K562 (cell line): ENCODE data around the gene TMEM200B. TPM values are rescaled to one million over a fixed set of nuclear protein-coding genes. Genes with fewer than 3 reads are reported as not detected.

Experiments used
- ATF4 ChIP-seq: fragments of 450-650 bp; formaldehyde crosslinking; IDR thresholded peaks from 2 replicates; pipeline ENCODE4 v1.4.0; 2022; ENCODE audit warnings: mild to moderate bottlenecking, moderate library complexity
- ATF6 ChIP-seq: sonication (generic); formaldehyde crosslinking; IDR thresholded peaks from 2 replicates; pipeline ENCODE4 v1.4.0; 2020; ENCODE audit warnings: mild to moderate bottlenecking, missing genetic modification reagents
- ATF7 ChIP-seq: fragments of 450-650 bp; IDR thresholded peaks from 2 replicates; pipeline ENCODE4 v1.7.1; 2014; ENCODE audit warnings: mild to moderate bottlenecking, moderate library complexity
- BDP1 ChIP-seq: IDR thresholded peaks from 3 replicates; pipeline ENCODE4 v1.6.1; 2011; ENCODE audit not compliant: insufficient read length, insufficient read depth
- BRCA1 ChIP-seq, 2 experiments: fragments of 450-650 bp in 1 of 2; sonication (generic) in 1 of 2; formaldehyde crosslinking in 1 of 2; IDR thresholded peaks; 2 replicates each; pipeline versions ENCODE4 v1.5.0 to v1.6.1; 2017 to 2020; ENCODE audit warnings: mild to moderate bottlenecking in 1 of 2, missing genetic modification reagents in 1 of 2
- CEBPB ChIP-seq: fragments of 450-650 bp; IDR thresholded peaks from 2 replicates; pipeline ENCODE4 v1.6.1; 2016; ENCODE audit warnings: missing genetic modification characterization, missing compliant biosample characterization
- ETS1 ChIP-seq: conservative IDR thresholded peaks from 2 replicates; pipeline ENCODE4 v1.6.1; 2011; ENCODE audit warnings: low read depth, mild to moderate bottlenecking, low read length; ENCODE audit not compliant: control insufficient read depth
- ETV1 ChIP-seq: fragments of 450-650 bp; conservative IDR thresholded peaks from 2 replicates; pipeline ENCODE4 v1.6.1; 2016; ENCODE audit warnings: missing genetic modification characterization, control low read depth, low read depth, missing compliant biosample characterization
- GTF2E2 ChIP-seq: fragments of 200-800 bp; sonication (Bioruptor generic); IDR thresholded peaks from 2 replicates; pipeline ENCODE4 v1.6.1; 2016; ENCODE audit warnings: missing genetic modification characterization, missing compliant biosample characterization
- HDGF ChIP-seq: fragments of 450-650 bp; IDR thresholded peaks from 2 replicates; pipeline ENCODE4 v1.6.1; 2016
- JUND ChIP-seq, 2 experiments: IDR thresholded peaks; 2 replicates in 1 of 2; 3 replicates in 1 of 2; pipeline ENCODE4 v1.6.1; 2011; ENCODE audit warnings: borderline replicate concordance in 2 of 2, low read depth in 2 of 2, low read length in 2 of 2, improper control_type of control experiment in 1 of 2, missing biosample characterization in 1 of 2, missing genetic modification characterization in 1 of 2, missing genetic modification reagents in 1 of 2
- MAFK ChIP-seq: IDR thresholded peaks from 2 replicates; pipeline ENCODE4 v1.6.1; 2011; ENCODE audit warnings: low read length, improper control_type of control experiment
- MECOM ChIP-seq: fragments of 250-450 bp; sonication (Bioruptor Pico); IDR thresholded peaks from 2 replicates; pipeline ENCODE4 v1.8.0; 2022; ENCODE audit warnings: inconsistent platforms
- MIER1 ChIP-seq: fragments of 450-650 bp; IDR thresholded peaks from 2 replicates; pipeline ENCODE4 v1.6.1; 2016; ENCODE audit warnings: antibody characterized with exemption, mild to moderate bottlenecking, low read depth
- MYNN ChIP-seq, 2 experiments: sonication (generic); formaldehyde crosslinking in 1 of 2; IDR thresholded peaks; 2 replicates each; pipeline versions ENCODE4 v1.5.0 to v1.6.1; 2016 to 2020; ENCODE audit warnings: antibody characterized with exemption in 1 of 2, missing genetic modification reagents in 1 of 2
- NCOA2 ChIP-seq, 2 experiments: fragments of 450-650 bp; IDR thresholded peaks; 2 replicates each; pipeline ENCODE4 v1.6.1; 2018; ENCODE audit warnings: mild to moderate bottlenecking in 2 of 2, moderate library complexity in 1 of 2; ENCODE audit not compliant: partially characterized antibody in 2 of 2
- PHB ChIP-seq: fragments of 250-450 bp; sonication (Bioruptor Pico); IDR thresholded peaks from 2 replicates; pipeline ENCODE4 v1.5.0; 2021
- PHF20 ChIP-seq: fragments of 450-650 bp; IDR thresholded peaks from 2 replicates; pipeline ENCODE4 v1.6.1; 2018; ENCODE audit not compliant: partially characterized antibody
- RNF2 ChIP-seq: sonication (generic); IDR thresholded peaks from 2 replicates; pipeline ENCODE4 v1.6.1; 2016
- SPI1 ChIP-seq: IDR thresholded peaks from 2 replicates; pipeline ENCODE4 v1.6.1; 2011; ENCODE audit warnings: low read depth, low read length, control low read depth, borderline replicate concordance
- TRIM24 ChIP-seq, 2 experiments: fragments of 450-650 bp; IDR thresholded peaks; 2 replicates each; pipeline ENCODE4 v1.6.1; 2016
- TSC22D4 ChIP-seq: fragments of 450-650 bp; IDR thresholded peaks from 2 replicates; pipeline ENCODE4 v1.6.1; 2016; ENCODE audit warnings: missing genetic modification characterization, missing biosample characterization, control low read depth
- U2AF1 ChIP-seq: fragments of 200-400 bp; formaldehyde crosslinking; optimal IDR thresholded peaks from 2 replicates; pipeline ENCODE3; 2017; ENCODE audit warnings: mild to moderate bottlenecking, low read depth, low read length, moderate library complexity
- ZNF282 ChIP-seq: sonication (generic); formaldehyde crosslinking; IDR thresholded peaks from 2 replicates; pipeline ENCODE4 v1.8.1; 2023; ENCODE audit warnings: missing genetic modification reagents
- ZNF316 ChIP-seq: fragments of 450-650 bp; IDR thresholded peaks from 2 replicates; pipeline ENCODE4 v1.6.1; 2016
- ZNF444 ChIP-seq: fragments of 250-450 bp; sonication (Bioruptor Pico); IDR thresholded peaks from 2 replicates; pipeline ENCODE4 v1.4.0; 2020; ENCODE audit warnings: mild to moderate bottlenecking, moderate library complexity
- ZNF707 ChIP-seq: fragments of 250-450 bp; sonication (Bioruptor Pico); conservative IDR thresholded peaks from 2 replicates; pipeline ENCODE4 v1.8.0; 2022; ENCODE audit warnings: inconsistent platforms, mild to moderate bottlenecking, moderate library complexity
- polyA plus RNA-seq, 8 experiments: library from polyadenylated mRNA; depleted of rRNA in 4 of 8; stranded (reverse) in 5 of 8; unstranded in 3 of 8; fragments of >200 nt; fragmentation: Nextera tagmentation in 2 of 8; fragmentation: Illumina TruSeq in 1 of 8; extraction: Ambion mirVana in 2 of 8; extraction: Trizol in 1 of 8; gene quantifications; 2 replicates each; pipeline versions ENCODE4 v1.2.1 to v1.2.3, GENCODE V29; 2011 to 2014; ENCODE audit warnings: inconsistent platforms in 1 of 8, missing spikeins in 1 of 8
- total RNA-seq, 7 experiments: library from RNA; depleted of rRNA in 6 of 7; stranded (reverse); fragments of >200 nt in 6 of 7; fragmentation: Illumina TruSeq in 2 of 7; extraction: Trizol in 2 of 7; gene quantifications; 2 replicates each; pipeline versions ENCODE4 v1.2.1 to v1.2.3, GENCODE V29; 2011 to 2021; ENCODE audit warnings: low replicate concordance in 1 of 7

TMEM200B gene
- total and polyA plus RNA-seq, 9 of the 15 experiments (the other 6 are each of a cell fraction or from before 2014, with no cell fraction given), result 0.04 to 0.35 (median 0.10) TPM; not detected in 1

- TF ChIP-seq U2AF1 (no peak), ATF4 (CRISPR knock-in tag) (peak; percentile 25; the same call in 1 of the 2 replicates), JUND (IDR thresholded peaks at IDR 0.05; ENCODE audit: borderline replicate concordance, low read depth, low read length) (no peak), JUND (tag; IDR thresholded peaks at IDR 0.05; ENCODE audit: borderline replicate concordance, low read depth, low read length) (no peak), TRIM24 (IDR thresholded peaks at IDR 0.05) (no peak), ZNF316 (no peak; the same call in 1 of the 2 replicates), MECOM (CRISPR knock-in tag) (no peak), ZNF444 (CRISPR knock-in tag) (0 out of 2 replicates have a peak, but pooled peaks have one; percentile 38), TSC22D4 (tag) (no peak), HDGF (no peak), PHB (CRISPR knock-in tag) (no peak), MAFK (no peak), BRCA1 (IDR thresholded peaks at IDR 0.05) (no peak), BRCA1 (CRISPR knock-in tag; IDR thresholded peaks at IDR 0.05) (no peak), GTF2E2 (tag) (no peak), ZNF282 (CRISPR knock-in tag) (no peak), RNF2 (no peak), ZNF707 (no peak), BDP1 (no peak), ETV1 (tag) (no peak), MIER1 (no peak), MYNN (IDR thresholded peaks at IDR 0.05) (peak; percentile 75; the same call in 1 of the 2 replicates), MYNN (CRISPR knock-in tag; IDR thresholded peaks at IDR 0.05) (no peak), ATF6 (no peak), CEBPB (tag) (no peak), SPI1 (no peak), NCOA2 (IDR thresholded peaks at IDR 0.05; ENCODE audit: partially characterized antibody in 2 of 2) (no peak), ATF7 (peak; percentile 6; the same call in 1 of the 2 replicates), PHF20 (no peak), ETS1 (no peak)
Observed at GRCh38 chr1:29145739-29146437, 22.2 kb upstream of the TMEM200B start (continued).
